Endodermal cell (in vitro differentiated cells): ENCODE data around the gene ACTL10. TPM values are rescaled to one million over a fixed set of nuclear protein-coding genes. Genes with fewer than 3 reads are reported as not detected.
A peak's percentile ranks its signal among the peaks of the same experiment; 100 is the strongest.

ENCODE experiments used
- DNase-seq: peaks from one replicate; pipeline ENCODE4 v3.0.0-alpha.2; 2017
- H3K27ac ChIP-seq: 2 replicates; pipeline ENCODE4 v1.5.1; 2013; ENCODE audit warnings: mild to moderate bottlenecking, low read depth, low read length, moderate library complexity
- H3K27me3 ChIP-seq: 2 replicates; pipeline ENCODE4 v1.6.1; 2013; ENCODE audit warnings: mild to moderate bottlenecking, low read length, moderate library complexity; ENCODE audit not compliant: insufficient read depth, control insufficient read depth, poor library complexity, severe bottlenecking
- H3K36me3 ChIP-seq: 2 replicates; pipeline ENCODE4 v1.7.0; 2013; ENCODE audit warnings: mild to moderate bottlenecking, low read length, moderate library complexity; ENCODE audit not compliant: control insufficient read depth, insufficient read depth
- H3K4me1 ChIP-seq: one replicate; pipeline ENCODE4 v1.7.0; 2013; ENCODE audit warnings: low read length; ENCODE audit not compliant: control insufficient read depth, insufficient read depth
- H3K4me3 ChIP-seq: 2 replicates; pipeline ENCODE4 v1.5.1; 2013; ENCODE audit warnings: mild to moderate bottlenecking, low read length, moderate library complexity
- H3K9ac ChIP-seq: 2 replicates; pipeline ENCODE4 v1.6.1; 2013; ENCODE audit warnings: mild to moderate bottlenecking, low read length, moderate library complexity; ENCODE audit not compliant: poor library complexity, severe bottlenecking; ENCODE audit errors: extremely low read depth
- H3K9me3 ChIP-seq: 2 replicates; pipeline ENCODE4 v1.6.1; 2013; ENCODE audit warnings: mild to moderate bottlenecking, low read length, moderate library complexity; ENCODE audit not compliant: control insufficient read depth
- H3K27ac Mint-ChIP-seq: 2 replicates; pipeline ENCODE4 v1.8.0; 2020; ENCODE audit warnings: mixed read lengths
- H3K27me3 Mint-ChIP-seq: 2 replicates; pipeline ENCODE4 v1.8.0; 2021; ENCODE audit warnings: mild to moderate bottlenecking, mixed read lengths; ENCODE audit not compliant: insufficient read depth
- H3K36me3 Mint-ChIP-seq: 2 replicates; pipeline ENCODE4 v1.8.0; 2020; ENCODE audit warnings: low read depth, mixed read lengths
- H3K4me1 Mint-ChIP-seq: 2 replicates; pipeline ENCODE4 v1.8.0; 2020; ENCODE audit warnings: mixed read lengths
- H3K4me3 Mint-ChIP-seq: 2 replicates; pipeline ENCODE4 v1.8.0; 2020; ENCODE audit warnings: mild to moderate bottlenecking, moderate library complexity, mixed read lengths
- H3K9me3 Mint-ChIP-seq: 2 replicates; pipeline ENCODE4 v1.8.0; 2020; ENCODE audit warnings: mild to moderate bottlenecking, mixed read lengths
- CTCF ChIP-seq: fragments of 200-600 bp; sonication (generic); conservative IDR thresholded peaks from 2 replicates; pipeline ENCODE4 v1.5.0; 2021; ENCODE audit warnings: antibody characterized with exemption, mild to moderate bottlenecking
- WGBS, 2 experiments: methylation state at CpG; one replicate each; pipeline versions ENCODE4 v1.1.5 to v1.1.7; 2013; ENCODE audit warnings: missing lambda C conversion rate in 2 of 2, mixed read lengths in 1 of 2; ENCODE audit not compliant: insufficient coverage in 1 of 2, insufficient read length in 1 of 2; 5-methylcytosine and 5-hydroxymethylcytosine counted together
- total RNA-seq, 2 donors: library from RNA; stranded (reverse); fragmentation: NEBNext Ultra II Directional in 1 of 2; extraction: Animal tissue kit (Norgen Biotek cat#: 25700) in 1 of 2; gene quantifications; 2 replicates in 1 of 2; 3 replicates in 1 of 2; pipeline ENCODE4 v1.2.1, GENCODE V29; 2021

ACTL10 gene
- total RNA-seq, 2 donors from 2014 or later, result 0.42 TPM; not detected in 1

DNA sequence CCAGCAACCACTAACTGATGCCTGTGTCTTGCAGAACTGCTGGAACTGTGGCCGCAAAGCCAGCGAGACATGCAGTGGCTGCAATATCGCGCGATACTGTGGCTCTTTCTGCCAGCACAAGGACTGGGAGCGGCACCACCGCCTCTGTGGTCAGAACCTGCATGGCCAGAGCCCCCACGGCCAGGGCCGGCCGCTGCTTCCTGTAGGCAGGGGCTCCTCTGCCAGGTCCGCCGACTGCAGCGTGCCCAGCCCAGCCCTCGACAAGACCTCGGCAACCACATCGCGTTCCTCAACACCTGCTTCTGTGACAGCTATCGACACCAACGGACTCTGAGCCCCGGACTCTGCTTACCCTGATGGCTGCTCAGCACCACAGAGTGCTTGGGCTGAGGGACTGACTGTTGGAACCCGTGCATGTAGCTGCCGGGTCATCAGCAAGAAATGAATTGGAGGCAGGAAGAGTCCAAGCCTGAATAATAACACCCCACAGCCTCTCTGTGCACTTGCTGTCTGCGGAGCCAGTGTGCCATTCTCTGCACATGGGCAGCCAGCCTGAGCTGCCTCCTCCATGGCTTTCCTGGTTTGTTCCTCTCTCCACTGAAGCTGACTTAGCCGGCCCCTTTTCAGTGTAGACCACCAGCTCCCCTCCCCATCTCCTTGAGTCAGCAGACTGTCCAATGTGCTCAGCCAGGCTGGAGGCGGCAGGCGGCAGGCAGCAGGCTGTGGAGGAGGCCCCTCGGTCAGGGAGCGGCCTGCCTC is 22.3 kb upstream of the ACTL10 start:
- Mint-ChIP-seq H3K4me1 (no peaks in the 10 kb centered on the region), H3K27me3 (no peaks in the 10 kb centered on the region), H3K9me3 (no peaks in the 10 kb centered on the region), H3K4me3 (no peak overlapping the region), H3K36me3 (peaks cover 60% of the 10 kb centered on the region), H3K27ac (no peak overlapping the region)
- Histone ChIP-seq H3K36me3 (peaks cover 53% of the 10 kb centered on the region), H3K27ac (no peak overlapping the region), H3K4me1 (no peaks in the 10 kb centered on the region), H3K9me3 (no peaks in the 10 kb centered on the region), H3K9ac (no peak overlapping the region), H3K4me3 (no peak overlapping the region), H3K27me3 (no peaks in the 10 kb centered on the region)
- TF ChIP-seq CTCF, result no peak
- 94% methylated on average over 20 to 28 of the region's 28 CpGs for WGBS, 2 experiments
- peak; percentile 44 for DNase-seq

GRCh38 chr20:33645072-33645358 is 21.7 kb upstream of the ACTL10 start:
- H3K27me3 Mint-ChIP-seq, result no peaks in the 10 kb centered on the region
- no peaks in the 10 kb centered on the region for H3K27me3 ChIP-seq

DNA sequence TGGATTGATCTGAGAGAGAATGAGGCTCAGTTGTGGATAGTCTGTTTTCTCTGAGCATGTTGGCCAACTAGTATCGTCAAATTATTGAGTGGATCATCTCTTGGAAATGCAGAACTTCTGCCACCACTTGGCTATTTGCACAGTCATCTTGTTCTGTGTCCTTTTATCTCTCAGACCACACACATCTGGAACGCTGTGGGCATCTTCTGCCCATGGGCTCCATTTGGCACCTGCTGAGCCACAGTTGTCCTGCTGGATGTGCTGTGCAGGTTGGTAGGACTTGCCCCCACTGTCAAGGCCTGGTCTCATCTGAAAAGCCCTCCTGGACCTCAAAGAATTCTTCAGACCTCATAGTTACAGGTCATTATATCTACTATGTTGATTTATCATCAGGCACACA is 21.3 kb upstream of the ACTL10 start:
- Histone ChIP-seq H3K9me3 (no peaks in the 10 kb centered on the region), H3K36me3 (peaks cover 50% of the 10 kb centered on the region), H3K27ac (no peak overlapping the region), H3K4me3 (no peak overlapping the region), H3K9ac (no peak overlapping the region), H3K27me3 (no peaks in the 10 kb centered on the region), H3K4me1 (no peaks in the 10 kb centered on the region)
- no peak overlapping the region for H3K4me3 Mint-ChIP-seq
- H3K27ac Mint-ChIP-seq, result no peak overlapping the region
- WGBS, 2 experiments, result 91 to 100% methylated on average over 1 to 2 of the region's 2 CpGs
- TF ChIP-seq CTCF, result no peak
- DNase-seq, result no peak
- no peaks in the 10 kb centered on the region for H3K9me3 Mint-ChIP-seq
- no peaks in the 10 kb centered on the region for H3K27me3 Mint-ChIP-seq
- peaks cover 51% of the 10 kb centered on the region for H3K36me3 Mint-ChIP-seq
- H3K4me1 Mint-ChIP-seq, result no peaks in the 10 kb centered on the region

More at GRCh38 chr20:33645072-33645358, 21.7 kb upstream of the ACTL10 start:
- no peaks in the 10 kb centered on the region for H3K9me3 ChIP-seq
- H3K9me3 Mint-ChIP-seq, result no peaks in the 10 kb centered on the region
- no peak overlapping the region for H3K4me3 ChIP-seq
- no peak overlapping the region for H3K27ac ChIP-seq
- no peak for DNase-seq
- WGBS, 2 experiments, result 87% methylated on average over 4 of the region's 4 CpGs; no CpG with 5 or more reads in 1 of the 2 experiments
- no peaks in the 10 kb centered on the region for H3K4me1 ChIP-seq
- H3K9ac ChIP-seq, result no peak overlapping the region
- H3K36me3 Mint-ChIP-seq, result peaks cover 55% of the 10 kb centered on the region
- no peak for TF ChIP-seq CTCF
- peaks cover 53% of the 10 kb centered on the region for H3K36me3 ChIP-seq
- no peak overlapping the region for H3K4me3 Mint-ChIP-seq
- no peaks in the 10 kb centered on the region for H3K4me1 Mint-ChIP-seq
- H3K27ac Mint-ChIP-seq, result no peak overlapping the region
